GM18951 (cell line): ENCODE measurements around the gene HUS1.

Experiments used
- POLR2A ChIP-seq: IDR thresholded peaks from 4 replicates; pipeline ENCODE4 v1.6.1; 2011; ENCODE audit warnings: mild to moderate bottlenecking; ENCODE audit not compliant: insufficient read length, insufficient read depth; ENCODE audit errors: extremely low read depth
- in situ Hi-C: fragments of 300-500 bp; cut with MboI; formaldehyde crosslinking; loops from one replicate; pipeline ENCODE4 v1.12.0; 2022; ENCODE audit warnings: low sequenced_read_pairs, mixed read lengths, inconsistent platforms; ENCODE audit not compliant: unreplicated experiment

HUS1 gene

DNA sequence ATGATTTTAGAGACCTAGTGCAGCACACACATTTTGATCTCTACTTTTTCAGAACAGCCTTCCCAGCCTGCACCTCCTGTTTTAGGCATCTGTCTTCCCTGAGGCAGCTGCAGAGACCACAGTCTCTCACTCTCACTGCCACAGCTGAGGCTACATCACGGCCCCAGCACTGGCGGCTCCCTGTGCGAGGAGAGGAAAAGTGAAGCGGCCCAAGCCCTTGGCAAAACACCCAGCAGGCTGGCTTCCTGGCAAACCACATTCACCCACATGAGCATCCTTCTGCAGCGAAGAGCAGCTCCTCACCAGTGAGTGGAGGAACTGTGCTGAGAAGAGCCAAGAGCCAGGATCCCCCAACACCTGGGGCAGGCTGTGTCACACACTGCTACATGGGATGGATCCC lies 14.0 kb downstream of the HUS1 start:
- in situ Hi-C loops, result no loop called here
- TF ChIP-seq POLR2A, result no peak

DNA sequence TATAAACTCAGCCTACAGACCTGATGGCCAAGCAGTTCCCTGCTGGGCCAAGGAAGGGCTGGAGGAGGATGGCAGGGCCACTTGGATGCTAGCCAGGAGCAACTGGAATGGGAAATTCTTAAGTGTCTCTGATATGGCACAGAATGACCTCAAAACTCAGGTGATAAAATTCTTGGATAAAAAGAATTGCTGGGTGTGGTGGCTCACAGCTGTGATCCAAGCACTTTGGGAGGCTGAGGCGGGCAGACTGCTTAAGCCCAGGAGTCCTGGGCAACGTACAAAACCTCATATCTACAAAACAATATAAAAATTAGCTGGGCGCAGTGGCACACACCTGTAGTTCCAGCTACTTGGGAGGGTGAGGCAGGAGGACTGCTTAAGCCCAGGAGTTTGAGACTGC lies 17.2 kb downstream of the HUS1 start:
- TF ChIP-seq POLR2A, result no peak
- in situ Hi-C loops, result no loop called here

DNA sequence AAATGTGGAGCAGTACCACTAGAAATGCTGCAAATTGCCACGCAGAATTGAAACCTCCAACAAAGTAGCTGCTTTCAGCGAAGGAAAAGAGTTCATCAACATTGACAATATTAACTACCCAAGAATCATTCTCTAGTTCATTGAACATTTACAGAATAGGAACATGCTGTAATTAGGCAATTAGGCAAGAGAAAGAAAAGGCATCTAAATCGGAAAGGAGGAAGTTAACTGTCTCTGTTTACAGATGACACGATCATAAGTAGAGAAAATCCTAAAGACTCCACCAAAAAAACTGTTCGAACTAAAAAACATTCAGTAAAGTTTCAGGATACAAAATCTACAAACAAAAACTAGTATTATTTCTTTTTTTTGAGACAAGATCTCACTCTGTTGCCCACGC lies 22.3 kb downstream of the HUS1 start:
- in situ Hi-C loops, result no loop called here
- no peak for TF ChIP-seq POLR2A

DNA sequence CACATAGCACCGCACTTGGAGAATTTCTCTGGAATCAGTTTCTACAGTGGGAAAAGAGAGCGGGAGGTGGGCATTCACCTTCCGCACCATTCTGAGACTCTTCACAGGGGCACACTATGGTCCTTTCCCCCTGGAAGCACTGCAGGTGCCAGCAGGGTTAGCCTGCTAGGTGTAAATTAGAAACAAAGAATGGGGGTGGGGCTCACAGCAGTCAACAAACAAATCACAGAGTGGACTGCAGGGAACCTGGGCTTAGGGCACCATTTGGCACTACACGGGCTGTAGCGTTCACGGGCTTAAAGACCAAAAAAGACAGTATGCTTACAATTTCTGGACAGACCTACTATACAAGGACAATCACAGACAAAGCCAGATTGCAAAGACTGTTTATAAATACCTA lies 23.2 kb downstream of the HUS1 start:
- TF ChIP-seq POLR2A, result no peak
- in situ Hi-C loops, result no loop called here

DNA sequence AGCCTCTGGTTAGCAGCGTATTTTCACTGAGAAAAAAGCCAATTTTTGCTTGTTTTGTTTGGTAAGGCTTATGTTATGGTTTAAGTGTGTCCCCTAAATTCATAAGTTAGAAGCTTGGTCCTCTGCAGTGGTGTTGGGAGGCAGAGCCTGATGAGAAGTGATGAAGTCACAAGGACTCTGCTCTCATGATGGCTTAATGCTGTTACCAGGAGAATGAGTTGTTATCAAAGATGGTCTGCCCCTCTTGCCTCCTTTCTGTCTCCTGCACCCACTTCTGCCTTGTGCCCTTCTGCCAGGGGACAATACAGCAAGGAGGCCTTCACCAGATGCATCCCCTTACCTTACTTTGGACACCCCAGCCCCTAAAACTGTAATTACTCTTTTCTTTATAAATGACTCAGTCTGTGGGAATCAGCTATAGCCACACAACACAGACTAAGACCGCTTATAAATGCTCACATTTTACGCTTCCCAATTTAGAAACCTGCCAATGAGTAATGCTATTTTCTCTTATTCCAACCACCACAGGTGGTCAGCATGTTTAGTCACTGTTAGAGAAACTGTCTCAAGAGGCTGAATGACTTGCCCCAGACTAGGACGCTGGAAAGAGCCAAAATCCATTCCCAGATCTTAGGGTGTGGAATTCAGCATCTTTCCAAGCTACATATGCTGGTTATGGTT lies 25.0 kb downstream of the HUS1 start:
- in situ Hi-C loops, result no loop called here

DNA sequence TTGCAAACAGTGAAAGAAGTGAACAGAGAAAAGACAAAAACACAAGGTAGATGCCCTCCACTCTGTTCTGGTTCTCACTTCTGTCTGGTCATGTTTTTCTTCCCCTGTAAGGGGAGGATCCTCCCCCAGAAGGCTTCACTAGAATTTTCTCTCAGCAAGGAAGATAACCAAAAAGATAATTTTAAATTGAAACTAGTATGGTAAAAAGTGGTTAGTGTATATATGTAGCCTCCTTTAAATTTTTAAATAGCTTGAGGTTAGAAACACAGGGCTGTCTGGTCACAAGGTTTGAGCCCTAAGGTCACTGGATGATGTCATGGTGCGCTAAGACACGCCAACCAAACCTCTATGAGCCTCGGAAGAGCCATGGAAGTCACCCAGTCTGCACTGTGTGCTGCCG lies 25.6 kb downstream of the HUS1 start:
- no peak for TF ChIP-seq POLR2A
- in situ Hi-C loops, result no loop called here

More for the DNA sequence above, 25.0 kb downstream of the HUS1 start:
- TF ChIP-seq POLR2A, result no peak

DNA sequence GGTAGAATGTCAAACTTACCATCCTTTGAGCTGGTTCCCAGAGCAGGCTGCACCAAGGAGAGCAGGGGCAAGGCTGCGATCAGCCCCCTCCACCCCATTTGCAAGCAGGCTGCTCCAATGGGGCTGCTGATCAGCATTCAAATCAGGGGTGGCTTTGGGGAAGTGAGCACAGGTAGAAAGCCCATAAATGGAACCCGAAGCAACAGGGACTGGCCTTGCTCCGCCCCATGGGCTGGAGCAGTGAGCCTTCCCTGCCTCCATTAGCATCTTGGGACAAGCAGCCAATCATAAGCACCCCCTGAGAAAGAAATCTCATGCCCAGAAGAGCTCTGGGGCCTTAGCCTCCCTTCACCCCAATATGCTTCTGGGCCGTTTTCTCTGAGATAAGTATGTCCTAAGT lies 27.2 kb downstream of the HUS1 start:
- in situ Hi-C loops, result no loop called here

DNA sequence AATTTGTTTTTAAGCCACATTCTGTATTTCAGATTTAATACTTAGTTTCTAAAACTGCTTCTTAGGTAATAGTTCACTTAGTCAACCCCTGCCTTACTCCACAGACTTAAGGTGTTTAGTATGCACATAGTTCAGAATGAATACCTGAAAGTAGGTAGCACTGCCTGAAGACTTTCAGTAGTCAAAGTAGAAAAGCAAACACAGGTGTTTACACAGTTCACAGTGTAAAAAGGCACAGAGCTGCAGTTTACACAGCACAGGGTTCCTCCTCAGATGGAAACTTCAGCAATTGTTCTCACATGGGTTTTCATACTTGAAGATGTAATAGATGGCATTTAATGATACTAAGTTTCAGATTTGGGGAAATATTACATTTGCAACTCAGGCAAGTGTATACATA lies 28.0 kb downstream of the HUS1 start:
- in situ Hi-C loops, result no loop called here
- no peak for TF ChIP-seq POLR2A

More for the DNA sequence above, 27.2 kb downstream of the HUS1 start:
- no peak for TF ChIP-seq POLR2A

DNA sequence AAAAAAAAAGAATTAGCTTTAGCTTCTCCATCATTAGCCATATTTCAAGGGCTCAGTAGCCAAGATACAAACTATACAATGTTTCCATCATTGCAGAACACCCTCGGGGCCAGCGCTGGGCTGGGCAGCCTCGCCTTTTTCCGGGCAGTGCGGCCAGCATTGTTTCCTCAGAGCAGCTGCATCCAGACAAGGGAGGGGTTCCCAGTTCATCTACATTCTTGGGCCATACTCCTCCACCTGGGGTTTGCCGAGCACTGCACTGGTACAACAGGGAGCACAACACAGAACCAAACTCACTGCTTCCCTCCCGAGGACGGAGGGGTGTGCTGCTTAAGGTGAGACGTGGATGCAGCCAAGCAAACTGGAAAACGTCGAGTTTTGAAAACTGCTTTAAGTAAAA lies 28.7 kb downstream of the HUS1 start:
- in situ Hi-C loops, result no loop called here
- no peak for TF ChIP-seq POLR2A

DNA sequence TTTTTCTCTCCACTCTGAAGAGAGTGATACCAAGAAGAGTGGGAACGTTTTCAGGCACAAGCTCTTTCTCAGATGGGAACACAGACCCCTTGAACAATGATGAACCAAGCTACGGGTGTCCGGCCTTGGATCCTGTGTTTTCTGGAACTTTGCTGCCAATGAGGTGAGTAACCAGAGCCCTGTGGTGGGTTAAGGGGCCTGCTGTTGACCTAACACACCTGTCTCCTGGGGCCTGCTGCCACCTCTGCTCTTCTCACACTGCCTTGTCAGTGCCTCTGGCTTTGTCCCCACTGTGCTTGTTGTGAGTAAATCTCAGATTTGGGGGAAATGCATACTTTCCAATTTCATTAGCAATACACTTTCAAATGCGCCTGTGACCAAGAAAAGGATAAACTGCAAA lies 29.7 kb downstream of the HUS1 start:
- in situ Hi-C loops, result no loop called here

DNA sequence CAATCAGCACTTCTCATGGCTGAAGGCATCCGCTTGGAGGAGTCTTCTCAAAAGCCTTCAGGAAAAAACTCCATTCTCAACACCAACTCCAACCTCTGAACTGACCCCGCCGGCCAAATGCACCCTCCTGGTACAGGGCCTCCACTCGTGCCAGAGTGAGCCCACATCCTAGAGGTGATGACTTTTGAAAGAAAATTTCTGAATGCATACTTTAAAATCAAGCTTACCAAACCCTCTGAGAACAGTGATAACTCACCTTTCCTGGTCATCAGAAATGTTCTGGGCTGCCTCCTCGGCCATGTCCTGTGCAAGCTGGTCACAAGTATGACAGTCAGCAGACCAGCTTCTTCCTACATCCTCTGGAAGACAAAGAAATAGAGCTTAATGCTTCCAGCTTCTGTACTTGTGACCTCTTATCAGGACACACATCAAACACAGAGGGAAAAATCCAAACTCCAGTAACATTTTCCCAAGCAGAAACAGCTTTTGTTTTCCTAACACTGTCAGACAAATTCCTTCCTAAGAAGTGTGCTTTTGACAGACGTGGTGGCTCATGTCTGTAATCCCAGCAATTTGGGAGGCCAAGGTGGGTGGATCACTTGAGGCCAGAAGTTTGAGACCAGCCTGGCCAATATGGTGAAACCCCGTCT lies 31.1 kb downstream of the HUS1 start, which contains the start of gene PKD1L1:
TSS of gene PKD1L1 (minus strand) at position 326 of the 650 bp plus-strand sequence. CDS start at position 300, 26 bp downstream.
- no peak for TF ChIP-seq POLR2A
- in situ Hi-C loops, result no loop called here

More for the DNA sequence above, 29.7 kb downstream of the HUS1 start:
- TF ChIP-seq POLR2A, result no peak

DNA sequence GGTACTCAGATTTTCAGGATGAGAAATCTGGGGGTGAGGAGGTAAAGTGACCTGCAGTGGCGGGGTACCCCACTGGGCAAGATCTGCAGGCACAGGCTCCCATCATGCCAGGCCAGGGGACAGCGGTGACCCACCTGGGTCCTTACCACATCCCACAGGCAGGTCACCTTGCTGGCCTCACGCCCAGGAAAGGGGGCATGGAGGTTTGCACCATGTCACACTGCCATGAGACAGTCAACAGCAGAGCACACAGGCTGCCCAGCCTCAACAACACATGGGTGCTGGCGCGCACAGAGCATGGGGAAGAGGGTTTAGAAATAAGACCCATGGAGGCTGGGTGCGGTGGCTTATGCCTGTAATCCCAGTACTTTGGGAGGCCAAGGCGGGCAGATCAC lies 32.1 kb downstream of the HUS1 start:
- TF ChIP-seq POLR2A, result no peak
- in situ Hi-C loops, result no loop called here

DNA sequence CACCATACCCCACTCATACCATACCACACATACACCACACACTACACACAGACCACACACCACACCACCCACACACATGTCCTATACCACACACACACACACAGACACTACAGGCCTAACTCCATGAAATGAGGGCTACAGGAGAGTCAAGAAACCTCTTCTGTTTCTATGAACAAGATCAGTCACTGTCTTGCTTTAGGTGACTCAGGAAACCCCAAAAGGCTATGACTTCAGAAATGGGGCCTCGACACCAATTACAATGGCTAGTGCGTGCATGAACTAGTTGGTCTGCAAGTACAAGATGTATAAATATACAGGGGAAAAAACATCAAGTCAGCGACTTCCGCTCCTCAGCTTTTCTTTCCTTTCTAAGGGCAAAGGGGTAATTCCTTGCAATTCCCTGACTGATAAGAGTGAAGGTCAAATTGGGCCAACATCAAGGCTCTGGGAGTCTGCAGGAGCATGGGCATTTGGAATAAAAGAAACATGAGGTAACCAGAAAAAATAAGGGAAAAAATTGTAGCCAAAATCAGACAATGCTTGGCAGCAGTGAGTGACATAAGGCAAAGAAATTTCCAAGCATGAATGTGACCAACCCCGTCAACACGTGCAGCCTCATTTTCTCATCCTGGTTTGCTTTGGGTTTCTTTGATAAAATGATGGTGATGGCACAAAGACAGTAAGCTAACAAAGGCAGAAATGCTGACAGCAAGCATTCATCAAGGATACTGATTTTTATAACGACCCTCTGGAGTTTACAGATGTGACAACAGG lies 32.6 kb downstream of the HUS1 start:
- in situ Hi-C loops, result no loop called here
- no peak for TF ChIP-seq POLR2A
